Naive thymus-derived CD4-positive, alpha-beta T cell (primary cell): ENCODE results near the gene SRGAP1. TPM values are rescaled to one million over a fixed set of nuclear protein-coding genes. Genes with fewer than 3 reads are reported as not detected.

Experiments
- ATAC-seq: fragments of 150-1000 bp; cut with Tn5 transposase; 2 replicates; pipeline ENCODE4 v1.10.0; 2021; ENCODE audit warnings: mild to moderate bottlenecking, moderate library complexity
- CTCF ChIA-PET: fragments of 350-600 bp; sonication (Branson Sonifier 250); formaldehyde crosslinking; loops from one replicate; lab custom pipeline; 2021; ENCODE audit warnings: antibody characterized with exemption; lab: Charles Lee
- POLR2A ChIA-PET: fragments of 350-600 bp; sonication (Branson Sonifier 250); formaldehyde crosslinking; loops from one replicate; lab custom pipeline; 2021; ENCODE audit warnings: antibody characterized with exemption, inconsistent platforms; lab: Charles Lee
- DNase-seq, 9 donors: peaks; one replicate each; pipeline versions ENCODE4 v3.0.0 to v3.0.0-alpha.2; 2020 to 2022; ENCODE audit warnings: mixed read lengths in 1 of 9
- H3K27ac ChIP-seq: one replicate; pipeline ENCODE4 v1.7.0; 2013; ENCODE audit warnings: mild to moderate bottlenecking, low read depth, low read length, moderate library complexity
- H3K27me3 ChIP-seq, 2 donors: one replicate each; pipeline ENCODE4 v1.7.0; 2013; ENCODE audit warnings: low read length in 2 of 2, mild to moderate bottlenecking in 2 of 2, moderate library complexity in 2 of 2; ENCODE audit not compliant: control insufficient read depth in 2 of 2, insufficient read depth in 2 of 2
- H3K36me3 ChIP-seq, 3 experiments: 1 replicate in 2 of 3; 2 replicates in 1 of 3; pipeline ENCODE4 v1.7.0; 2013; ENCODE audit warnings: low read length in 3 of 3, mild to moderate bottlenecking in 3 of 3, moderate library complexity in 1 of 3; ENCODE audit not compliant: insufficient read depth in 3 of 3, control insufficient read depth in 2 of 3
- H3K4me1 ChIP-seq, 2 donors: one replicate each; pipeline ENCODE4 v1.7.0; 2013; ENCODE audit warnings: low read length in 2 of 2, mild to moderate bottlenecking in 2 of 2, moderate library complexity in 1 of 2; ENCODE audit not compliant: control insufficient read depth in 2 of 2, insufficient read depth in 2 of 2
- H3K4me3 ChIP-seq: 2 replicates; pipeline ENCODE4 v1.7.0; 2013; ENCODE audit warnings: mild to moderate bottlenecking, low read length
- H3K9me3 ChIP-seq, 3 experiments: 1 replicate in 2 of 3; 2 replicates in 1 of 3; pipeline ENCODE4 v1.7.0; 2013; ENCODE audit warnings: low read length in 3 of 3; ENCODE audit not compliant: control insufficient read depth in 2 of 3
- H3K27ac Mint-ChIP-seq, 9 donors: one replicate each; pipeline ENCODE4 v1.8.0; 2020 to 2022; ENCODE audit warnings: mixed read lengths in 9 of 9, mild to moderate bottlenecking in 8 of 9, moderate library complexity in 5 of 9, inconsistent platforms in 2 of 9
- H3K27me3 Mint-ChIP-seq, 5 donors: one replicate each; pipeline ENCODE4 v1.8.0; 2021 to 2022; ENCODE audit warnings: mixed read lengths in 5 of 5, mild to moderate bottlenecking in 1 of 5
- H3K36me3 Mint-ChIP-seq, 5 donors: one replicate each; pipeline ENCODE4 v1.8.0; 2020 to 2022; ENCODE audit warnings: mixed read lengths in 5 of 5, mild to moderate bottlenecking in 3 of 5, inconsistent platforms in 1 of 5
- H3K4me1 Mint-ChIP-seq, 7 donors: one replicate each; pipeline ENCODE4 v1.8.0; 2020 to 2022; ENCODE audit warnings: mixed read lengths in 7 of 7, mild to moderate bottlenecking in 3 of 7, inconsistent platforms in 1 of 7
- H3K4me3 Mint-ChIP-seq, 10 donors: one replicate each; pipeline ENCODE4 v1.8.0; 2020 to 2022; ENCODE audit warnings: mild to moderate bottlenecking in 10 of 10, mixed read lengths in 10 of 10, moderate library complexity in 6 of 10, inconsistent platforms in 2 of 10
- H3K9me3 Mint-ChIP-seq, 11 donors: one replicate each; pipeline ENCODE4 v1.8.0; 2020 to 2022; ENCODE audit warnings: mixed read lengths in 11 of 11, mild to moderate bottlenecking in 4 of 11, inconsistent platforms in 1 of 11, moderate library complexity in 1 of 11
- intact Hi-C, 2 donors: fragments of 100-400 bp; cut with micrococcal nuclease; formaldehyde crosslinking; loops; one replicate each; pipeline ENCODE4 v1.15.1; 2023
- polyA plus RNA-seq, 2 donors: library from polyadenylated mRNA; unstranded; fragments of 300-500 nt; fragmentation: Illumina TruSeq; gene quantifications; one replicate each; pipeline ENCODE4 v1.2.3, GENCODE V29; 2021
- total RNA-seq, 6 experiments: library from RNA in 5 of 6; stranded (reverse) in 5 of 6; gene quantifications; 1 replicate in 5 of 6; 2 replicates in 1 of 6; pipeline ENCODE4 v1.2.3 and lab custom pipeline; 2021 to 2026

Gene SRGAP1
- total and polyA plus RNA-seq, 7 experiments from 2014 or later: 0.01 to 0.47 (median 0.08) TPM

DNA sequence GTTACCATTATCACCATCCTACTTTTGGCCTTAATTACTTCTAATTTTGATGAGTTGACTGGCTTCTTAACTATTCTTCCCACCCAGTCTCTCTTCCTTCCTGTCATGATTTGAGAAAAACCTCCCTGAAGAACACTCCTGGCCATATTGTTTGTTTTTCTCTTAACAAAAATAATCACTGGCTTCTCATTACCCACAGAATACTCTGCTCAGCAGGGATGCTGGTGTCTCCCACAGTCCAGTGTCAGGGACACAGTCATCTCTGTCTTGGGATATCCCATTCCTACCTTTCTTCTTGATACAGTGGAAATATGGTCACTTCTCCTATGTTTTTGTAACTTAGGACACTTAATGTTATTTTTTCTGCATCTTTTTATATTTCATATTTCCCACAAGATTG, 103.7 kb downstream of the SRGAP1 start:
- CTCF ChIA-PET: no interaction called here
- no peaks in the 10 kb centered on the region for H3K9me3 ChIP-seq
- no peak overlapping the region for H3K4me3 ChIP-seq
- H3K36me3 ChIP-seq: no peaks in the 10 kb centered on the region
- no peak overlapping the region for H3K27ac Mint-ChIP-seq
- POLR2A ChIA-PET: no interaction called here
- H3K4me3 Mint-ChIP-seq: no peak overlapping the region
- H3K27me3 ChIP-seq: no peaks in the 10 kb centered on the region
- no peak for ATAC-seq
- H3K9me3 Mint-ChIP-seq: peaks cover 0 to 4% (median 0%) of the 10 kb centered on the region in 11 donors
- H3K27ac ChIP-seq: no peak overlapping the region
- intact Hi-C loops: no loop called here
- peaks cover under 1 to 12% (median 7%) of the 10 kb centered on the region in 5 donors for H3K27me3 Mint-ChIP-seq
- no peak for DNase-seq
- no peaks in the 10 kb centered on the region for H3K4me1 Mint-ChIP-seq
- no peaks in the 10 kb centered on the region for H3K4me1 ChIP-seq
- H3K36me3 Mint-ChIP-seq: no peaks in the 10 kb centered on the region

GRCh38 chr12:63949902-63950301, 105.4 kb downstream of the SRGAP1 start:
- no peak for ATAC-seq
- CTCF ChIA-PET: no interaction called here
- no peak overlapping the region for H3K4me3 Mint-ChIP-seq

DNA sequence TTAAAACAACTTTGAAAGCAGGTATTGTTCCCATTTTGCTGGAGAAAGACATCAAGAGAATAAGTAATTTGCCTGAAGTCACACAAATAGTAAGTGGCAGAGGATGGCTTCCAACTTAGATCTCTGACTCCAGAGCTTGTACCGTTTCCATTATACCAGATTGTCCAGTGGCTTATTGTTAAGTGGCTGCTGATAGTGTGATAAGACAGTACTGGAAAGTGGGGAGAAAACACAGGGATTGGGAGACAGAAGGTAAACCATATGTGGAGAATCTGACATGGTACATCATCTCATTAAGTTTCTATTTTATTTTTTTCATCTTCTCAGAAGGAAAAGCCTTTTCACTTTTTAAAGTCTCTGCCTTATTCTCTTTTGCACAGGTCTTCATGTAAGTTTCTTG, 108.5 kb downstream of the SRGAP1 start:
- H3K9me3 ChIP-seq: no peaks in the 10 kb centered on the region
- DNase-seq: no peak
- POLR2A ChIA-PET: no interaction called here
- H3K4me1 ChIP-seq: no peaks in the 10 kb centered on the region
- H3K36me3 ChIP-seq: no peaks in the 10 kb centered on the region
- Mint-ChIP-seq H3K27ac (no peak overlapping the region), H3K27me3 (peaks cover 2 to 19% (median 15%) of the 10 kb centered on the region in 5 donors), H3K4me1 (no peaks in the 10 kb centered on the region), H3K36me3 (no peaks in the 10 kb centered on the region), H3K9me3 (peaks cover 0 to 4% (median 0%) of the 10 kb centered on the region in 11 donors), H3K4me3 (no peak overlapping the region)
- no peak overlapping the region for H3K4me3 ChIP-seq
- H3K27me3 ChIP-seq: no peaks in the 10 kb centered on the region
- CTCF ChIA-PET: no interaction called here
- intact Hi-C loops: no loop called here
- ATAC-seq: no peak
- no peak overlapping the region for H3K27ac ChIP-seq

More at GRCh38 chr12:63949902-63950301, 105.4 kb downstream of the SRGAP1 start:
- DNase-seq: no peak
- Histone ChIP-seq H3K9me3 (no peaks in the 10 kb centered on the region), H3K4me3 (no peak overlapping the region), H3K27me3 (no peaks in the 10 kb centered on the region), H3K36me3 (no peaks in the 10 kb centered on the region), H3K27ac (no peak overlapping the region), H3K4me1 (no peaks in the 10 kb centered on the region)
- H3K27ac Mint-ChIP-seq: no peak overlapping the region
- no peaks in the 10 kb centered on the region for H3K36me3 Mint-ChIP-seq
- POLR2A ChIA-PET: no interaction called here
- intact Hi-C loops: no loop called here
- peaks cover 0 to 4% (median 0%) of the 10 kb centered on the region in 11 donors for H3K9me3 Mint-ChIP-seq
- H3K27me3 Mint-ChIP-seq: peaks cover 2 to 15% (median 11%) of the 10 kb centered on the region in 5 donors
- H3K4me1 Mint-ChIP-seq: no peaks in the 10 kb centered on the region

DNA sequence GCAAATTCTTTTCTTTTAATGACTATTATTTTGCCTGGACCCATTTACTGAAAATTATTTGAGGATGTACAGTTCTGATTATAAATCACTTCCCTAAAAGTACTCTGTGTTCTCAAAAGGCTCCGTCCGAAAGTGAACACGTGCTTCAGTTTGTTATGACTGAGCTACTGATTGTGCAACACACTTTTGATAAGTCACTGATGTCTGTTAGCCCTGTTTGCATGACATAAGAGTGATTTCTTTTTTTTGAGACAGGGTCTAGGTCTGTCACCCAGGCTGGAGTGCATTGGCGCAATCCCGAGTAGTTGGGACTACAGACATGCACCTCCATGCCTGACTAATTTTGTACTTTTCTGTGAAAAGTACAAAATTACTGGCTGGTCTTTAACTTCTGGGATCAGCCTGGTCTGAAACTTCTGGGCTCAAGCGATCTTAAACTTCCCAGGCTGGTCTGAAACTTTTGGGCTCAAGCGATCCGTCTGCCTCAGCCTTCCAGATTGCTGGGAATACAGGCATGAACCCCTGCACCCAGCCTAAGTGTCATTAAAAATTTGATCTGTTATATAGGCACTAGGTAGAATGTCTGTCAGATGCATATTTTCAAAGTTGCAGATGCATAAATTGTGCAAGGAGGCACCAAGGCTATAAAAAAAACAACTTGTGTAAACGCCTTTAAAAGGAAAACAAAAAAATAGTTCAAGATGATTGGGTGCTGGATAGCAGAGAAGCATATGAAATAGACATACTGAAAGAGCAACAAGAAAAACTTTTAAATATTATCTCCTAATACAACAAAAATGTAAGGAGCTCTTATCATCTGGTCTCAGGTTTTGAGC, 111.5 kb downstream of the SRGAP1 start:
- H3K27me3 ChIP-seq: no peaks in the 10 kb centered on the region
- DNase-seq (no peak), ATAC-seq (peak; percentile 74)
- no peak overlapping the region for H3K27ac ChIP-seq
- POLR2A ChIA-PET: no interaction called here
- CTCF ChIA-PET: interaction anchor here (1.0 kb wide), 1 partner anchor 14 kb away, joined by 3 read pairs; no protein-coding TSS in a partner anchor
- H3K4me3 Mint-ChIP-seq: no peak overlapping the region
- intact Hi-C loops: no loop called here
- H3K9me3 ChIP-seq: no peaks in the 10 kb centered on the region
- H3K36me3 ChIP-seq: no peaks in the 10 kb centered on the region
- no peak overlapping the region for H3K4me3 ChIP-seq
- H3K27ac Mint-ChIP-seq: no peak overlapping the region
- no peaks in the 10 kb centered on the region for H3K4me1 Mint-ChIP-seq
- no peaks in the 10 kb centered on the region for H3K9me3 Mint-ChIP-seq
- H3K27me3 Mint-ChIP-seq: peaks cover 2 to 26% (median 15%) of the 10 kb centered on the region in 5 donors
- no peaks in the 10 kb centered on the region for H3K4me1 ChIP-seq
- no peaks in the 10 kb centered on the region for H3K36me3 Mint-ChIP-seq

DNA sequence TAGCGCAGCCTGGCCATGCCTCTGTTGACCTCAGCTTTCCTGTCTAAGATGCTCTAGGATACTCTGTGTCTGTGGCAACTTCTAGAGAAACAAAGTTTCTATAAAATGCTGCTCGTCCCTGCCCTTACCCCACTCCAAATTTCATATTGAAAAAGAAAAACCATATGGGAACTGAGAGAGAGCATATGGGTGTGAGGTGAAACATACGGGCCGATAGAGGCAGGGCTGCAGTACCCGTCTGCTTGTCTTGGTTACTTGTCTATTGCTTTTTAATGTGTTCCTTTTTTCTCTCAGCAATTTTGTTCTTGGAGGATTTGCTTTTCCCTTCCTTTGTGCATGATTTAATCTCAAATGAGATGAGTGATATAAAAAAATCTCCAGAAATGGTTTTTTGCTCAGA, 113.0 kb downstream of the SRGAP1 start:
- Histone ChIP-seq H3K27ac (no peak overlapping the region), H3K36me3 (no peaks in the 10 kb centered on the region), H3K27me3 (no peaks in the 10 kb centered on the region), H3K4me3 (no peak overlapping the region), H3K9me3 (no peaks in the 10 kb centered on the region), H3K4me1 (no peaks in the 10 kb centered on the region)
- no peaks in the 10 kb centered on the region for H3K9me3 Mint-ChIP-seq
- no peak overlapping the region for H3K27ac Mint-ChIP-seq
- CTCF ChIA-PET: no interaction called here
- no peaks in the 10 kb centered on the region for H3K36me3 Mint-ChIP-seq
- H3K4me3 Mint-ChIP-seq: no peak overlapping the region
- no peaks in the 10 kb centered on the region for H3K4me1 Mint-ChIP-seq
- DNase-seq (no peak), ATAC-seq (no peak)
- H3K27me3 Mint-ChIP-seq: peaks cover 2 to 22% (median 11%) of the 10 kb centered on the region in 5 donors
- intact Hi-C loops: no loop called here
- POLR2A ChIA-PET: no interaction called here

GRCh38 chr12:63958876-63959580, 114.5 kb downstream of the SRGAP1 start:
- no peaks in the 10 kb centered on the region for H3K4me1 Mint-ChIP-seq
- ATAC-seq (no peak), DNase-seq (no peak)
- H3K27me3 ChIP-seq: no peaks in the 10 kb centered on the region
- H3K9me3 Mint-ChIP-seq: no peaks in the 10 kb centered on the region
- no peaks in the 10 kb centered on the region for H3K36me3 Mint-ChIP-seq
- intact Hi-C loops: no loop called here
- no peak overlapping the region for H3K4me3 ChIP-seq
- peaks cover 0 to 15% (median 4%) of the 10 kb centered on the region in 5 donors for H3K27me3 Mint-ChIP-seq
- no peak overlapping the region for H3K27ac ChIP-seq
- ChIA-PET CTCF (no interaction called here), POLR2A (no interaction called here)
- H3K27ac Mint-ChIP-seq: no peak overlapping the region
- H3K4me3 Mint-ChIP-seq: no peak overlapping the region
- no peaks in the 10 kb centered on the region for H3K36me3 ChIP-seq
- H3K9me3 ChIP-seq: no peaks in the 10 kb centered on the region
- no peaks in the 10 kb centered on the region for H3K4me1 ChIP-seq
